ENCODE data around the gene SHMT2. TPM values are rescaled to one million over a fixed set of nuclear protein-coding genes. Genes with fewer than 3 reads are reported as not detected.

The SHMT2 gene
- total RNA-seq, 1 experiment from 2014 or later = 280 TPM

DNA sequence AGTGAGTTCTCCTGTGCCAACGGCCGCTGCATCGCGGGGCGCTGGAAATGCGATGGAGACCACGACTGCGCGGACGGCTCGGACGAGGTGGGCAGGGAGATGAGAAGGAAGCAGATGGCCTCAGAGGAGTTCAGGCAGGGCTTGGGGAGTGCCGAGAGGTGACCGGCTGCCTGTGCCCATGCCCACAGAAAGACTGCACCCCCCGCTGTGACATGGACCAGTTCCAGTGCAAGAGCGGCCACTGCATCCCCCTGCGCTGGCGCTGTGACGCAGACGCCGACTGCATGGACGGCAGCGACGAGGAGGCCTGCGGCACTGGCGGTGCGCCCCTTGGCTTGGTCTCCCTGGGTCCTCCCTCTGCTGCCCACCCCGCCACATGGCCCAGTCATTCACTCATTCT, 26.3 kb upstream of the SHMT2 start:
- ChIA-PET CTCF (no interaction called here), POLR2A (no interaction called here), RAD21 (ENCODE audit: low non-redundant PET in 1 of 2, low total read pairs in 2 of 2, uncharacterized antibody in 2 of 2, unreplicated experiment in 2 of 2) (no interaction called here)
- Histone ChIP-seq H4K20me1 (ENCODE audit: insufficient read depth) (no peaks in the 10 kb centered on the region), H3K9ac (ENCODE audit: low read length) (no peak overlapping the region), H3K36me3 (ENCODE audit: control insufficient read depth in 1 of 2, insufficient read depth in 2 of 2, low read length in 2 of 2) (no peaks in the 10 kb centered on the region; a peak in 1 of 4 replicates), H3K27ac (ENCODE audit: low read depth, low read length) (no peak overlapping the region), H3K4me2 (ENCODE audit: low read length) (no peak overlapping the region), H2AFZ (ENCODE audit: low read depth, low read length, poor library complexity, severe bottlenecking) (no peak overlapping the region), H3K4me3 (replicated peaks in 1 of 2; ENCODE audit: low read depth in 1 of 2, low read length in 2 of 2) (no peak overlapping the region), H3K9me3 (ENCODE audit: control insufficient read depth in 1 of 2, insufficient read depth in 1 of 2, low read depth in 1 of 2, low read length in 2 of 2) (no peaks in the 10 kb centered on the region), H3K9me2 (ENCODE audit: insufficient read depth) (no peaks in the 10 kb centered on the region), H3K27me3 (ENCODE audit: insufficient read depth, low read length) (no peaks in the 10 kb centered on the region), H3K79me2 (ENCODE audit: insufficient read depth, low read length) (no peaks in the 10 kb centered on the region), H3K4me1 (ENCODE audit: control insufficient read depth in 1 of 2, insufficient read depth in 2 of 2, low read length in 2 of 2) (no peaks in the 10 kb centered on the region)
- no TSS peak for BruUV-seq (replicated peaks)
- DNase-seq (ENCODE audit: low read depth, low spot score) = no peak
- TF ChIP-seq JUND (IDR thresholded peaks at IDR 0.05) = no peak
- no peak for TF ChIP-seq MAX (IDR thresholded peaks at IDR 0.05)
- no peak for TF ChIP-seq ZFX (IDR thresholded peaks at IDR 0.05)
- TF ChIP-seq TCF7L2 (IDR thresholded peaks at IDR 0.05; ENCODE audit: borderline replicate concordance, extremely low read depth, insufficient read depth, insufficient read length) = no peak
- no peak for TF ChIP-seq SRF (IDR thresholded peaks at IDR 0.05; ENCODE audit: low read depth)
- TF ChIP-seq YY1 (IDR thresholded peaks at IDR 0.05; ENCODE audit: extremely low read depth, insufficient replicate concordance, low read depth, low read length) = no peak
- no peak for TF ChIP-seq CEBPB (IDR thresholded peaks at IDR 0.05; ENCODE audit: low read depth)
- TF ChIP-seq POLR2AphosphoS5 (IDR thresholded peaks at IDR 0.05; ENCODE audit: low read depth, low read length) = no peak
- TF ChIP-seq, protein P1, sequence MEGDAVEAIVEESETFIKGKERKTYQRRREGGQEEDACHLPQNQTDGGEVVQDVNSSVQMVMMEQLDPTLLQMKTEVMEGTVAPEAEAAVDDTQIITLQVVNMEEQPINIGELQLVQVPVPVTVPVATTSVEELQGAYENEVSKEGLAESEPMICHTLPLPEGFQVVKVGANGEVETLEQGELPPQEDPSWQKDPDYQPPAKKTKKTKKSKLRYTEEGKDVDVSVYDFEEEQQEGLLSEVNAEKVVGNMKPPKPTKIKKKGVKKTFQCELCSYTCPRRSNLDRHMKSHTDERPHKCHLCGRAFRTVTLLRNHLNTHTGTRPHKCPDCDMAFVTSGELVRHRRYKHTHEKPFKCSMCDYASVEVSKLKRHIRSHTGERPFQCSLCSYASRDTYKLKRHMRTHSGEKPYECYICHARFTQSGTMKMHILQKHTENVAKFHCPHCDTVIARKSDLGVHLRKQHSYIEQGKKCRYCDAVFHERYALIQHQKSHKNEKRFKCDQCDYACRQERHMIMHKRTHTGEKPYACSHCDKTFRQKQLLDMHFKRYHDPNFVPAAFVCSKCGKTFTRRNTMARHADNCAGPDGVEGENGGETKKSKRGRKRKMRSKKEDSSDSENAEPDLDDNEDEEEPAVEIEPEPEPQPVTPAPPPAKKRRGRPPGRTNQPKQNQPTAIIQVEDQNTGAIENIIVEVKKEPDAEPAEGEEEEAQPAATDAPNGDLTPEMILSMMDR (IDR thresholded peaks at IDR 0.05 in 2 of 3, conservative IDR thresholded peaks at IDR 0.05 in 1 of 3; ENCODE audit: borderline replicate concordance in 1 of 3, insufficient read depth in 1 of 3, low read depth in 2 of 3, low read length in 2 of 3) = no peak
- no peak for TF ChIP-seq EZH2 (IDR thresholded peaks at IDR 0.05)
- TF ChIP-seq POLR2A (IDR thresholded peaks at IDR 0.05; ENCODE audit: borderline replicate concordance, extremely low read depth, insufficient read depth, insufficient read length) = no peak
- no peak for TF ChIP-seq RAD21 (IDR thresholded peaks at IDR 0.05; ENCODE audit: low read depth)
- no peak for TF ChIP-seq EGR1 (IDR thresholded peaks at IDR 0.05; ENCODE audit: low read depth)
- TF ChIP-seq REST (IDR thresholded peaks at IDR 0.05; ENCODE audit: low read depth) = no peak
- no peak for TF ChIP-seq SIN3A (IDR thresholded peaks at IDR 0.05; ENCODE audit: low read depth)
- TF ChIP-seq EZH2phosphoT487 (IDR thresholded peaks at IDR 0.05; ENCODE audit: borderline replicate concordance) = no peak
- no peak for TF ChIP-seq ZNF274 (IDR thresholded peaks at IDR 0.05; ENCODE audit: low read depth, low read length)
- TF ChIP-seq, protein P2, sequence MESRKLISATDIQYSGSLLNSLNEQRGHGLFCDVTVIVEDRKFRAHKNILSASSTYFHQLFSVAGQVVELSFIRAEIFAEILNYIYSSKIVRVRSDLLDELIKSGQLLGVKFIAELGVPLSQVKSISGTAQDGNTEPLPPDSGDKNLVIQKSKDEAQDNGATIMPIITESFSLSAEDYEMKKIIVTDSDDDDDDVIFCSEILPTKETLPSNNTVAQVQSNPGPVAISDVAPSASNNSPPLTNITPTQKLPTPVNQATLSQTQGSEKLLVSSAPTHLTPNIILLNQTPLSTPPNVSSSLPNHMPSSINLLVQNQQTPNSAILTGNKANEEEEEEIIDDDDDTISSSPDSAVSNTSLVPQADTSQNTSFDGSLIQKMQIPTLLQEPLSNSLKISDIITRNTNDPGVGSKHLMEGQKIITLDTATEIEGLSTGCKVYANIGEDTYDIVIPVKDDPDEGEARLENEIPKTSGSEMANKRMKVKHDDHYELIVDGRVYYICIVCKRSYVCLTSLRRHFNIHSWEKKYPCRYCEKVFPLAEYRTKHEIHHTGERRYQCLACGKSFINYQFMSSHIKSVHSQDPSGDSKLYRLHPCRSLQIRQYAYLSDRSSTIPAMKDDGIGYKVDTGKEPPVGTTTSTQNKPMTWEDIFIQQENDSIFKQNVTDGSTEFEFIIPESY (IDR thresholded peaks at IDR 0.05; ENCODE audit: extremely low read depth, insufficient replicate concordance, low read length) = no peak
- intact Hi-C loops (cut with micrococcal nuclease) = no loop called here
- ATAC-seq = no peak
